ENCODE measurements around the gene CEP72. TPM values are rescaled to one million over a fixed set of nuclear protein-coding genes. Genes with fewer than 3 reads are reported as not detected.

CEP72 gene
- total RNA-seq, 1 donor from 2014 or later, result 7.0 TPM

GRCh38 chr5:659496-660263, 47.5 kb downstream of the CEP72 start:
- H3K4me1 ChIP-seq (ENCODE audit: insufficient read depth, low read length), result peaks cover 11% of the 10 kb centered on the region
- peaks cover 9% of the 10 kb centered on the region for H3K36me3 Mint-ChIP-seq (ENCODE audit: low read depth, unreplicated experiment)

GRCh38 chr5:660491-661030, 48.4 kb downstream of the CEP72 start:
- Mint-ChIP-seq H3K4me1 (ENCODE audit: low read depth, unreplicated experiment) (peaks cover 14% of the 10 kb centered on the region), H3K27ac (ENCODE audit: unreplicated experiment) (no peak overlapping the region), H3K4me3 (ENCODE audit: unreplicated experiment) (no peak overlapping the region), H3K36me3 (ENCODE audit: low read depth, unreplicated experiment) (peaks cover 9% of the 10 kb centered on the region), H3K27me3 (ENCODE audit: low read depth, unreplicated experiment) (no peaks in the 10 kb centered on the region), H3K9me3 (ENCODE audit: unreplicated experiment) (no peaks in the 10 kb centered on the region)
- H3K4me2 ChIP-seq (ENCODE audit: low read length), result no peak overlapping the region
- no peak overlapping the region for H3K27ac ChIP-seq (ENCODE audit: low read depth, low read length)
- no peaks in the 10 kb centered on the region for H4K20me1 ChIP-seq (ENCODE audit: insufficient read depth, low read length)
- no peak overlapping the region for H2AFZ ChIP-seq (ENCODE audit: low read depth, low read length)
- no peaks in the 10 kb centered on the region for H3K27me3 ChIP-seq (ENCODE audit: insufficient read depth, low read length)
- H3K4me3 ChIP-seq (ENCODE audit: insufficient read depth, low read depth, low read length), result no peak overlapping the region
- FAIRE-seq (no peak), DNase-seq (ENCODE audit: low read depth) (no peak)
- no peaks in the 10 kb centered on the region for H3K36me3 ChIP-seq (ENCODE audit: insufficient read depth, low read length)
- H3K9ac ChIP-seq (ENCODE audit: low read length), result no peak overlapping the region
- TF ChIP-seq, protein P1, sequence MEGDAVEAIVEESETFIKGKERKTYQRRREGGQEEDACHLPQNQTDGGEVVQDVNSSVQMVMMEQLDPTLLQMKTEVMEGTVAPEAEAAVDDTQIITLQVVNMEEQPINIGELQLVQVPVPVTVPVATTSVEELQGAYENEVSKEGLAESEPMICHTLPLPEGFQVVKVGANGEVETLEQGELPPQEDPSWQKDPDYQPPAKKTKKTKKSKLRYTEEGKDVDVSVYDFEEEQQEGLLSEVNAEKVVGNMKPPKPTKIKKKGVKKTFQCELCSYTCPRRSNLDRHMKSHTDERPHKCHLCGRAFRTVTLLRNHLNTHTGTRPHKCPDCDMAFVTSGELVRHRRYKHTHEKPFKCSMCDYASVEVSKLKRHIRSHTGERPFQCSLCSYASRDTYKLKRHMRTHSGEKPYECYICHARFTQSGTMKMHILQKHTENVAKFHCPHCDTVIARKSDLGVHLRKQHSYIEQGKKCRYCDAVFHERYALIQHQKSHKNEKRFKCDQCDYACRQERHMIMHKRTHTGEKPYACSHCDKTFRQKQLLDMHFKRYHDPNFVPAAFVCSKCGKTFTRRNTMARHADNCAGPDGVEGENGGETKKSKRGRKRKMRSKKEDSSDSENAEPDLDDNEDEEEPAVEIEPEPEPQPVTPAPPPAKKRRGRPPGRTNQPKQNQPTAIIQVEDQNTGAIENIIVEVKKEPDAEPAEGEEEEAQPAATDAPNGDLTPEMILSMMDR (IDR thresholded peaks at IDR 0.05; ENCODE audit: insufficient read depth, low read depth, low read length), result no peak
- no peak for TF ChIP-seq EZH2 (IDR thresholded peaks at IDR 0.05; ENCODE audit: insufficient read depth, low read length)
- no peaks in the 10 kb centered on the region for H3K79me2 ChIP-seq (ENCODE audit: insufficient read depth, low read length)
- peaks cover 2% of the 10 kb centered on the region for H3K9me3 ChIP-seq (ENCODE audit: insufficient read depth, low read depth, low read length)
- peaks cover 11% of the 10 kb centered on the region for H3K4me1 ChIP-seq (ENCODE audit: insufficient read depth, low read length)

More at GRCh38 chr5:659496-660263, 47.5 kb downstream of the CEP72 start:
- Histone ChIP-seq H2AFZ (ENCODE audit: low read depth, low read length) (no peak overlapping the region), H3K79me2 (ENCODE audit: insufficient read depth, low read length) (no peaks in the 10 kb centered on the region), H3K27ac (ENCODE audit: low read depth, low read length) (no peak overlapping the region), H3K36me3 (ENCODE audit: insufficient read depth, low read length) (no peaks in the 10 kb centered on the region), H3K9me3 (ENCODE audit: insufficient read depth, low read depth, low read length) (peaks cover 2% of the 10 kb centered on the region), H3K4me3 (ENCODE audit: insufficient read depth, low read depth, low read length) (no peak overlapping the region), H3K9ac (ENCODE audit: low read length) (no peak overlapping the region), H3K4me2 (ENCODE audit: low read length) (no peak overlapping the region), H4K20me1 (ENCODE audit: insufficient read depth, low read length) (no peaks in the 10 kb centered on the region), H3K27me3 (ENCODE audit: insufficient read depth, low read length) (no peaks in the 10 kb centered on the region)
- no peaks in the 10 kb centered on the region for H3K9me3 Mint-ChIP-seq (ENCODE audit: unreplicated experiment)
- no peak overlapping the region for H3K4me3 Mint-ChIP-seq (ENCODE audit: unreplicated experiment)
- H3K27me3 Mint-ChIP-seq (ENCODE audit: low read depth, unreplicated experiment), result no peaks in the 10 kb centered on the region
- FAIRE-seq (no peak), DNase-seq (ENCODE audit: low read depth) (no peak)
- H3K27ac Mint-ChIP-seq (ENCODE audit: unreplicated experiment), result no peak overlapping the region
- TF ChIP-seq, protein P1 (IDR thresholded peaks at IDR 0.05; ENCODE audit: insufficient read depth, low read depth, low read length), result no peak
- no peak for TF ChIP-seq EZH2 (IDR thresholded peaks at IDR 0.05; ENCODE audit: insufficient read depth, low read length)
- H3K4me1 Mint-ChIP-seq (ENCODE audit: low read depth, unreplicated experiment), result peaks cover 14% of the 10 kb centered on the region

All from astrocyte (in vitro differentiated cells and primary cell).